T-cell (primary cell): Measurements from ENCODE around the gene NACA2. TPM values are rescaled to one million over a fixed set of nuclear protein-coding genes. Genes with fewer than 3 reads are reported as not detected.
"Not testable (repeated sequence)": the region's sequence is repeated elsewhere in the genome, so short reads cannot be mapped to it uniquely, and the experiment has no call there.

Experiments
- ATAC-seq, 4 experiments: fragments of 200-7000 bp in 3 of 4; fragments of 150-1000 bp in 1 of 4; cut with Tn5 transposase; replicated peaks in 1 of 4; 1 replicate in 3 of 4; 2 replicates in 1 of 4; pipeline ENCODE4 v1.10.0; 2021; ENCODE audit warnings: moderate library complexity in 3 of 4, mild to moderate bottlenecking in 2 of 4, moderate number of reproducible peaks in 1 of 4
- CTCF ChIA-PET, 2 donors: fragments of 300-600 bp; sonication (Branson Sonifier 250); formaldehyde crosslinking; loops; one replicate each; lab custom pipeline; 2022; ENCODE audit warnings: antibody characterized with exemption in 2 of 2; lab: Charles Lee
- POLR2A ChIA-PET, 2 donors: fragments of 300-600 bp; sonication (Branson Sonifier 250); formaldehyde crosslinking; loops; one replicate each; lab custom pipeline; 2022; ENCODE audit warnings: antibody characterized with exemption in 2 of 2; lab: Charles Lee
- DNase-seq, 35 experiments: peaks; one replicate each; pipeline versions ENCODE4 v3.0.0 to v3.0.0-alpha.2; 2013 to 2023
- H3K27ac ChIP-seq: one replicate; pipeline ENCODE4 v1.5.1; 2013; ENCODE audit warnings: low read length
- H3K27me3 ChIP-seq, 2 experiments: replicated peaks in 1 of 2; 1 replicate in 1 of 2; 2 replicates in 1 of 2; pipeline versions ENCODE4 v1.6.1 to v1.7.0; 2013; ENCODE audit warnings: low read length in 1 of 2, mixed read lengths in 1 of 2; ENCODE audit not compliant: control insufficient read depth in 2 of 2, insufficient read depth in 2 of 2; ENCODE audit errors: extremely low read depth in 1 of 2
- H3K36me3 ChIP-seq, 2 donors: 1 replicate in 1 of 2; 2 replicates in 1 of 2; pipeline versions ENCODE4 v1.6.1 to v1.7.0; 2013; ENCODE audit warnings: low read length in 1 of 2; ENCODE audit not compliant: control insufficient read depth in 2 of 2, insufficient read depth in 1 of 2; ENCODE audit errors: extremely low read depth in 1 of 2
- H3K4me1 ChIP-seq, 2 experiments: 1 replicate in 1 of 2; 2 replicates in 1 of 2; pipeline versions ENCODE4 v1.6.1 to v1.7.0; 2013; ENCODE audit warnings: low read length in 2 of 2, mixed read lengths in 1 of 2; ENCODE audit not compliant: insufficient read depth in 2 of 2, control insufficient read depth in 1 of 2; ENCODE audit errors: extremely low read depth in 1 of 2
- H3K4me3 ChIP-seq, 2 donors: 1 replicate in 1 of 2; 2 replicates in 1 of 2; pipeline versions ENCODE4 v1.5.1 to v1.7.0; 2013; ENCODE audit warnings: mild to moderate bottlenecking in 2 of 2, low read length in 1 of 2, moderate library complexity in 1 of 2; ENCODE audit not compliant: control insufficient read depth in 1 of 2; ENCODE audit errors: extremely low read depth in 1 of 2
- H3K9me3 ChIP-seq: 2 replicates; pipeline ENCODE4 v1.7.0; 2013
- H3K27ac Mint-ChIP-seq, 2 donors: one replicate each; pipeline ENCODE4 v1.8.0; 2020 to 2021; ENCODE audit warnings: mild to moderate bottlenecking in 2 of 2, mixed read lengths in 2 of 2
- H3K27me3 Mint-ChIP-seq, 2 donors: one replicate each; pipeline ENCODE4 v1.8.0; 2021 to 2022; ENCODE audit warnings: mixed read lengths in 2 of 2
- H3K36me3 Mint-ChIP-seq: one replicate; pipeline ENCODE4 v1.8.0; 2021; ENCODE audit warnings: mixed read lengths
- H3K4me1 Mint-ChIP-seq, 3 donors: one replicate each; pipeline ENCODE4 v1.8.0; 2020 to 2022; ENCODE audit warnings: mixed read lengths in 3 of 3, mild to moderate bottlenecking in 1 of 3
- H3K4me3 Mint-ChIP-seq, 3 donors: one replicate each; pipeline ENCODE4 v1.8.0; 2020 to 2022; ENCODE audit warnings: mild to moderate bottlenecking in 3 of 3, mixed read lengths in 3 of 3, moderate library complexity in 3 of 3
- H3K9me3 Mint-ChIP-seq, 3 donors: one replicate each; pipeline ENCODE4 v1.8.0; 2020 to 2022; ENCODE audit warnings: mixed read lengths in 3 of 3
- WGBS: methylation state at CpG from one replicate; pipeline ENCODE4 v1.1.5; 2013; ENCODE audit warnings: missing lambda C conversion rate; ENCODE audit not compliant: insufficient coverage; 5-methylcytosine and 5-hydroxymethylcytosine counted together
- total RNA-seq, 35 experiments: library from RNA in 6 of 35; stranded (reverse) in 6 of 35; fragments of 120-200 nt in 1 of 35; gene quantifications; one replicate each; pipeline versions ENCODE4 v1.2.1 to v1.2.4 and lab custom pipeline; 2013 to 2026

The NACA2 gene
- total RNA-seq, 5 donors from 2014 or later (not counting 1 experiment from before 2014, with no cell fraction given): not detected

DNA sequence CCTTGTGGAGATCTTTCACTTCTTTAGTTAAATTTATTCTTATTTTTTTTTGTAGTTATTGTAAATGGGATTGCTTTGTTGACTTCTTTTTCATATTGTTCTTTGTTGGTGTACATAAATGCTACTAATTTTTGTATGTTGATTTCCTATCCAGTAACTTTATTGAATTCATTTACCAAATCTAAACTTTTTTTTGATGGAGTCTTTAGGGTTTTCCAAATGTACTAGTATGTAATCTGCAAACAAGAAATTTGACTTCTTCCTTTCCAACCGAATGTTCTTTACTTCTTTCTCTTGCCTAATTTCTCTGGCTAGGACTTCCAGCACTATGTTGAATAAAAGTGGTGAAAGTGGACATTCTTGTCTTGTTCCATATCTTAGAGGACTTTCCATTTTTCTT lies 41.8 kb upstream of the NACA2 start:
- Mint-ChIP-seq H3K9me3 (peaks cover 0 to 8% (median 4%) of the 10 kb centered on the region in 3 donors), H3K4me3 (no peak overlapping the region), H3K27me3 (peaks cover 57 to 62% of the 10 kb centered on the region in 2 donors), H3K36me3 (no peaks in the 10 kb centered on the region), H3K27ac (no peak overlapping the region), H3K4me1 (no peaks in the 10 kb centered on the region)
- POLR2A ChIA-PET: no interaction called here
- no peak overlapping the region for H3K4me3 ChIP-seq
- H3K27ac ChIP-seq: no peak overlapping the region
- ATAC-seq (no peak), DNase-seq (no peak)
- no peaks in the 10 kb centered on the region for H3K9me3 ChIP-seq
- CTCF ChIA-PET: no interaction called here
- no CpG with 5 or more reads among the region's 1 CpG for WGBS
- no peaks in the 10 kb centered on the region for H3K36me3 ChIP-seq
- H3K4me1 ChIP-seq: no peaks in the 10 kb centered on the region
- peaks cover 0 to 19% of the 10 kb centered on the region in 2 experiments for H3K27me3 ChIP-seq

DNA sequence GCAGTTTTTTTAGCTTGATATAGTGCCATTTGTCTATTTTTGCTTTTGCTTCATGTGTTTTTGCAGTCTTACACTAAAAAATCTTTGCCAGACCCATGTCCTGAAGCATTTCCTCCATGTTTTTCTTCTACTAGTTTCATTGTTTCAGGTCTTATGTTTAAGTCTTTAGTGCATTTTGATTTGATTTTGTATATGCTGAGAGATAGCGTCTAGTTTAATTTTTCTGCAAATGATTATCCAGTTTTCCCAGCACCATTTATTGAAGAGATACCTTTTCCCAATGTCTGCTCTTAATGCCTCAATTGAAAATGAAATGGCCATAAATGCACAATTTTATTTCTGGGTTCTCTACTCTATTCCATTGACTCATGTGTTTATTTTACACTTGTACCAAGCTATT lies 40.8 kb upstream of the NACA2 start:
- H3K9me3 ChIP-seq: no peaks in the 10 kb centered on the region
- no peaks in the 10 kb centered on the region for H3K4me1 ChIP-seq
- Mint-ChIP-seq H3K4me1 (no peaks in the 10 kb centered on the region), H3K9me3 (peaks cover 0 to 8% (median 4%) of the 10 kb centered on the region in 3 donors), H3K36me3 (no peaks in the 10 kb centered on the region), H3K4me3 (no peak overlapping the region), H3K27me3 (peaks cover 48 to 61% of the 10 kb centered on the region in 2 donors), H3K27ac (no peak overlapping the region)
- no peak for ATAC-seq
- H3K4me3 ChIP-seq: no peak overlapping the region
- no peaks in the 10 kb centered on the region for H3K36me3 ChIP-seq
- peaks cover 0 to 15% of the 10 kb centered on the region in 2 experiments for H3K27me3 ChIP-seq
- ChIA-PET POLR2A (no interaction called here), CTCF (no interaction called here)
- H3K27ac ChIP-seq: no peak overlapping the region
- no CpG with 5 or more reads among the region's 1 CpG for WGBS
- no peak for DNase-seq

DNA sequence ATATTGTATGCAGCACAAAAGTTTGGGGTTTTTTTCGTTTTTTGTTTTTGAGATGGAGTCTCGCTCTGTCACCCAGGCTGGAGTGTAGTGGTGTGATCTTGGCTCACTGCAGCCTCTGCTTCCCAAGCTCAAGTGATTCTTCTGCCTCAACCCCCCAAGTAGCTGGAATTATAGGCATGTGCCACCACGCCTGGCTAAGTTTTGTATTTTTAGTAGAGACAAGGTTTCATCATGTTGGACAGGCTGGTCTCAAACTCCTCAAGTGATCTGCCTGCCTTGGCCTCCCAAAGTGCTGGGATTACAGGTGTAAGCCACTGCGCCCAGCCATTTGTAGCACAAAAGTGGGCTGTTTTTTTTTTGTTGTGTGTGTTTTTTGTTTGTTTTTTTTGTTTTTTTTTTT lies 37.1 kb upstream of the NACA2 start:
- CTCF ChIA-PET, H3K36me3 Mint-ChIP-seq, DNase-seq, POLR2A ChIA-PET, H3K4me3 ChIP-seq, H3K27ac Mint-ChIP-seq, ATAC-seq, H3K4me1 Mint-ChIP-seq, H3K9me3 ChIP-seq, H3K9me3 Mint-ChIP-seq, H3K36me3 ChIP-seq, H3K4me1 ChIP-seq, H3K27ac ChIP-seq, H3K4me3 Mint-ChIP-seq: not testable (repeated sequence)
- 100% methylated on average over 3 of the region's 4 CpGs for WGBS
- H3K27me3 Mint-ChIP-seq: peaks cover 39 to 44% of the 10 kb centered on the region in 2 donors
- peaks cover 0 to 18% of the 10 kb centered on the region in 2 experiments for H3K27me3 ChIP-seq

DNA sequence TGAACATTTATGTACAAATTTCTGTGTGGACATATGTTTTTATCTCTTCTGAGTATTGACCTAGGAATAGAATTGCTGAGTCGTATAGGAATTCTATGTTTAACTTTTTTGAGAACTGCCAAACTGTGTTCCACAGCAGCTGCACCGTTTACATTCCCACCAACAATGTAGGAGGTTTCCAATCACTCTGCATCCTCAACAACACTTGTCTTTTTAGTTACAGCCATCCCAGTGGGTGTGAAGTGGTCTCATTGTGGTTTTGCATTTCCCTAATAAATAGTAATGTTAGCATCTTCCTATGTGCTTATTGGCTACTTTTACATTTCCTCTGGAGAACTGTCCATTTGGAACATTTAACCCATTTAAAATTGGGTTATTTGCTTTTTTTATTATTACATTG lies 36.6 kb upstream of the NACA2 start:
- no peaks in the 10 kb centered on the region for H3K36me3 ChIP-seq
- DNase-seq (no peak), ATAC-seq (no peak)
- H3K4me3 ChIP-seq: no peak overlapping the region
- WGBS: no CpG with 5 or more reads among the region's 2 CpGs
- no peaks in the 10 kb centered on the region for H3K9me3 ChIP-seq
- ChIA-PET POLR2A (no interaction called here), CTCF (no interaction called here)
- peaks cover 0 to 18% of the 10 kb centered on the region in 2 experiments for H3K27me3 ChIP-seq
- no peak overlapping the region for H3K27ac Mint-ChIP-seq
- H3K4me3 Mint-ChIP-seq: no peak overlapping the region
- no peaks in the 10 kb centered on the region for H3K4me1 ChIP-seq
- peaks cover 34 to 40% of the 10 kb centered on the region in 2 donors for H3K27me3 Mint-ChIP-seq
- no peaks in the 10 kb centered on the region for H3K36me3 Mint-ChIP-seq
- H3K9me3 Mint-ChIP-seq: no peaks in the 10 kb centered on the region
- H3K27ac ChIP-seq: no peak overlapping the region
- no peaks in the 10 kb centered on the region for H3K4me1 Mint-ChIP-seq

DNA sequence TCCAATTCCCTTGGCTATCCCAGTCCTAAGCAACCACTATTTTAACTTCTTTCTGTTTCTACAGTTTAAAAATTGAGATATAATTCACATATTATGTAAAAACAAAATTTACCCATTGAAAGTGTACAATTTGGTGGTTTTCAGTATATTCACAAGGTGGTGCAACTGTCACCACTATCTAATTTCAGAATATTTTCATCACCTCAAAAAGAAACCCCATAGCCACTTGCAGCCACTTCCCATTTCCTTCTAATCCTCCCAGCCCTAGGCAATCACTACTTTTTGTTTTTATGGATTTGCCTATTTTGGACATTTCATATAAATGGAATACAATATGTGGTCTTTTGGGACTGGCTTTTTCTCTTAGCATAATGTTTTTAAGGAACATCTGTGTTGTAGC lies 36.1 kb upstream of the NACA2 start:
- H3K27me3 Mint-ChIP-seq: peaks cover 31 to 41% of the 10 kb centered on the region in 2 donors
- CTCF ChIA-PET: no interaction called here

DNA sequence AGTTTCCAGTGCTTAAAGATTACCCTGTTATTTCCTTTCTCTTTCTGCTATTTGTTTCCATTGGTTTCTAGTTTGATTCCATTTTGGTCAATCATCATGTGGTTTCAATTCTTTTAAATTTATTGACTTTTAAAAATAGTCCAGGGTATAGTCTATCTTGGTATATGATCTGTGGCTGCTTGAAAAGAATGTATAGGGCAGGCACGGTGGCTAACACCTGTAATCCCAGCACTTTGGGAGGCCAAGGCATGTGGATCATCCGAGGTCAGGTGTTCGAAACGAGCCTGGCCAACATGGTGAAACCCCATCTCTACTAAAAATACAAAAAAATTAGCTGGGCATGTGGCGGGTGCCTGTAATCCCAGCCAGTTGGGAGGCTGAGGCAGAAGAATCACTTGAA lies 34.5 kb upstream of the NACA2 start:
- H3K27ac Mint-ChIP-seq: no peak overlapping the region
- H3K36me3 Mint-ChIP-seq: no peaks in the 10 kb centered on the region
- Histone ChIP-seq H3K4me1 (no peaks in the 10 kb centered on the region), H3K4me3 (no peak overlapping the region), H3K27ac (no peak overlapping the region), H3K9me3 (no peaks in the 10 kb centered on the region), H3K27me3 (peaks cover 0 to 16% of the 10 kb centered on the region in 2 experiments), H3K36me3 (no peaks in the 10 kb centered on the region)
- no peak overlapping the region for H3K4me3 Mint-ChIP-seq
- ChIA-PET POLR2A (no interaction called here), CTCF (no interaction called here)
- ATAC-seq (no peak), DNase-seq (no peak)
- H3K4me1 Mint-ChIP-seq: no peaks in the 10 kb centered on the region
- peaks cover 0 to 4% (median 0%) of the 10 kb centered on the region in 3 donors for H3K9me3 Mint-ChIP-seq
- WGBS: 76% methylated on average over 3 of the region's 5 CpGs
- peaks cover 18 to 29% of the 10 kb centered on the region in 2 donors for H3K27me3 Mint-ChIP-seq

More for the DNA sequence above, 36.1 kb upstream of the NACA2 start:
- POLR2A ChIA-PET: no interaction called here
- Mint-ChIP-seq H3K36me3 (no peaks in the 10 kb centered on the region), H3K9me3 (no peaks in the 10 kb centered on the region), H3K27ac (no peak overlapping the region), H3K4me3 (no peak overlapping the region), H3K4me1 (no peaks in the 10 kb centered on the region)
- DNase-seq: no peak
- Histone ChIP-seq H3K4me3 (no peak overlapping the region), H3K27ac (no peak overlapping the region), H3K27me3 (peaks cover 0 to 16% of the 10 kb centered on the region in 2 experiments), H3K36me3 (no peaks in the 10 kb centered on the region), H3K4me1 (no peaks in the 10 kb centered on the region), H3K9me3 (no peaks in the 10 kb centered on the region)
- ATAC-seq: no peak

DNA sequence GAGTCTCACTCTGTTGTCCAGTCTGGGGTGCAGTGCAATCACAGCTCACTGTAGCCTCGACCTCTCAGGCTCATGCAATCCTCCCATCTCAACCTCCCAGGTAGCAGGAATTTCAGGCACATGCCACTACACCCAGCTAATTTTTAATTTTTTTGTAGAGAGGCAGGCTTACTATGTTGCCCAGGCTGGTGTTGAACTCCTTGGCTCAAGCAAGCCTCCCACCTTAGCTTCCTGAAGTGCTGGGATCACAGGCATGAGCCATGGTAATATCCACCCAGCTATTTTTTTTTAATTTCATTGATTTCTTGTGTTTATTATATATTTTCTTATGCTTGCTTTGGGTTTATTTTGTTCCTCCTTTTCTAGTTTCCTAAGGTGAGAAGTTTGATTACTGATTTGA lies 33.9 kb upstream of the NACA2 start:
- ChIA-PET CTCF (no interaction called here), POLR2A (no interaction called here)
- H3K27ac Mint-ChIP-seq: no peak overlapping the region
- H3K4me3 Mint-ChIP-seq: no peak overlapping the region
- Histone ChIP-seq H3K27me3 (peaks cover 0 to 15% of the 10 kb centered on the region in 2 experiments), H3K36me3 (no peaks in the 10 kb centered on the region), H3K27ac (no peak overlapping the region), H3K9me3 (no peaks in the 10 kb centered on the region), H3K4me3 (no peak overlapping the region), H3K4me1 (no peaks in the 10 kb centered on the region)
- H3K27me3 Mint-ChIP-seq: peaks cover 14 to 26% of the 10 kb centered on the region in 2 donors
- ATAC-seq: no peak
- no CpG with 5 or more reads among the region's 1 CpG for WGBS
- H3K4me1 Mint-ChIP-seq: no peaks in the 10 kb centered on the region
- peaks cover 0 to 4% (median 2%) of the 10 kb centered on the region in 3 donors for H3K9me3 Mint-ChIP-seq
- no peaks in the 10 kb centered on the region for H3K36me3 Mint-ChIP-seq
- no peak for DNase-seq
